GM18520 (cell line): ENCODE measurements around the gene CEBPA.
"Not testable (repeated sequence)": the region's sequence is repeated elsewhere in the genome, so short reads cannot be mapped to it uniquely, and the experiment has no call there.

Source experiments
- ATAC-seq: cut with Tn5 transposase; IDR thresholded peaks from one replicate; pipeline ENCODE4 v1.9.1; 2021; ENCODE audit not compliant: unreplicated experiment

Gene CEBPA

DNA sequence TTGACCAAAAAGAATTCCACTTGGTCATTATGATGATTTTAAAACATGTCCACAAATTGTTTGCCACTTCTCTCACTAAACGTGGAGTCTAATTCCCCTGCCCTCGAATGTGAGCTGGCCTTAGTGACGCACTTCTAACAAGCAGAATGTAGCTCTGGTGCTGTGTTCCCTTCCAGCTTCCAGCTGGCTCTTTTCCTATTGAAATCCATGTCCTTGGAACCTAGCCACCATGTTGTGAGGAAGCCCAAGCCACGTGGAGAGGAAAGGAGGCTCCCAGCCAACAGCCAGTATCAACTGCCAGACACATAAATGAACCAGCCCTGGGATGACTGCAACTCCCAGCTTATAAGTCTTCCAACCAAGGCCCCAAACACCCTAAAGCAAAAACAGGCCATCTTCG is 23.6 kb upstream of the CEBPA start:
- no peak for ATAC-seq

DNA sequence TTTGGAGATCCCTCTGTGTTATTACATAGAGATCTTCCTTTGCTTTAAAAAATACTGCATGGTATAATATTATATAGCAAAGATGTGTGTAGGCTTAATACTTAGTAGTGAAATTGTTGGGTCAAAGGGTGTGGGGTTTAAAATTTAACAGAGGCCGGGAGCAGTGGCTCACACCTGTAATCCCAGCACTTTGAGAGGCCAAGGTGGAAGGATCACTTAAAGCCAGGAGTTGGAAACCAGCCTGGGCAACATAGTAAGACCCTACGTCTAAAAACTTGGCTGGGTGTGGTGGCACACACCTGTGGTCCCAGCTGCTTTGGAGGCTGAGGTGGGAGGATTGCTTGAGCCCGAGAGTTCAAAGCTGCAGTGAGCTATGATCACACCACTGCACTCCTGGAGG is 22.3 kb upstream of the CEBPA start:
- ATAC-seq: no peak

DNA sequence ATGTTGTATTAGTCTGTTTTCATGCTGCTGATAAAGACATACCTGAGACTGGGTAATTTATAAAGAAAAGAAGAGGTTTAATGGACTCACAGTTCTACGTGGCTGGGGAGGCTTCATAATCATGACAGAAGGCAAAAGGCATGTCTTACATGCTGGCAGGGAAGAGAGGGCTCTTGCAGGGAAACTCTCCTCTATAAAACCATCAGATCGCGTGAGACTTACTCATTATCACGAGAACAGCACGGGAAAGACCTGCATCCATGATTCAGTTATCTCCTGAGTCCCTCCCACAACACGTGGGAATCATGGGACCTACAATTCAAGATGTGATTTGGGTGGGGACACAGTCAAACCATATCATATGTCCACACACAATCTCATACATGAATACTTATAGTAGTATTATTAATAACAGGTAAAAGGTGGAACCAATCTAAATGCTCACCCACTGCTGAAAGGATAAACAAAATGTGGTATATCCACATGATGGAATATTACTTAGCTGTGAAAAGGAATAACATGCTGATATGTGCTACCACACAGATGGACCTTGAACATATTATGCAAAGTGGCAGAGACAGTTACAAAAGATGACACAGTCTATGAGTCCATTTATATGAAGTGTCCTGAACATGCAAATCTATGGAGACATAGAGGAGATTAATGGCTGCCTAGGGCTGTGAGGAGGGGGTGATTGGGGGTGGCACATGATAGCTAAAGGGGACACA is 20.9 kb upstream of the CEBPA start:
- ATAC-seq: no peak

- ATAC-seq: no peak
Observed at GRCh38 chr19:33320636-33321035, 18.3 kb upstream of the CEBPA start.

DNA sequence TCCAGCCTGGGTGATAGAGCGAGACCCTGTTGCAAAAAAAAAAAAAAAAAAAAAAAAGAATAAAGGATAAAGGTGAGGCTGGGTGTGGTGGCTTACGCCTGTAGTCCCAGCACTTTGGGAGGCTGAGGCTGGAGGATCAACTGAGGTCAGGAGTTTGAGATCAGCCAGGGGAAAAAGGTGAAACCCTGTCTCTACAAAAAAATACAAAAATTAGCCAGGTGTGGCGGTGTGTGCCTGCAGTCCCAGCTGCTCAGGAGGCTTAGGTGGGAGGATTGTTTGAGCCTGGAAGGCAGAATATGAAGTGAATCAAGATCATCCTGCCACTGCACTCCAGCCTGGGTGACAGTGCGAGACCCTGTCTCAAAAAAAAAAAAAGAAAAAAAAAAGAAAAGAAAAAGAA is 15.7 kb upstream of the CEBPA start:
- ATAC-seq: not testable (repeated sequence)

GRCh38 chr19:33317517-33317916 is 15.2 kb upstream of the CEBPA start:
- no peak for ATAC-seq

- no peak for ATAC-seq
Observed at GRCh38 chr19:33316541-33317264, 14.4 kb upstream of the CEBPA start.

- not testable (repeated sequence) for ATAC-seq
Observed at GRCh38 chr19:33312808-33313207, 10.5 kb upstream of the CEBPA start.

GRCh38 chr19:33312065-33312464 is 9.7 kb upstream of the CEBPA start:
- no peak for ATAC-seq

DNA sequence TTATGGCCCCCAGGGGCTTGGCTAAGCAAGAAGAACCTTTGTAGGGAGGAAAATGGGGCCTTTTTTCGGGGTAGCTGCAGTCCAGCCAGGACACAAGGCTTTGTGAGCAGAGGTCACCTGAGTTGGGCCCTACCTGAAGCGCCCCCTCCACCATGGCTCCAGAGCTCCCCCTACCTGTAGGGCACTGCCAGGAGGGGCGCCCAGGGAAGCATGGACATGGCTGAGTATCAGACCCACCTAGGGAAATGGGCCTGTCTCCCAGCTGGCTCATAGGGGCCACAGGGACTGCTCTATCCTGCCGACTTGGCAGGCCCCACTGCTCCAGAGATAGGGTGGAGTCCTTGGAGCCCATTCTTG is 9.0 kb upstream of the CEBPA start:
- no peak for ATAC-seq

GRCh38 chr19:33310606-33311325 is 8.4 kb upstream of the CEBPA start:
- ATAC-seq: no peak

- ATAC-seq: no peak
Observed at GRCh38 chr19:33309826-33310225, 7.5 kb upstream of the CEBPA start.

DNA sequence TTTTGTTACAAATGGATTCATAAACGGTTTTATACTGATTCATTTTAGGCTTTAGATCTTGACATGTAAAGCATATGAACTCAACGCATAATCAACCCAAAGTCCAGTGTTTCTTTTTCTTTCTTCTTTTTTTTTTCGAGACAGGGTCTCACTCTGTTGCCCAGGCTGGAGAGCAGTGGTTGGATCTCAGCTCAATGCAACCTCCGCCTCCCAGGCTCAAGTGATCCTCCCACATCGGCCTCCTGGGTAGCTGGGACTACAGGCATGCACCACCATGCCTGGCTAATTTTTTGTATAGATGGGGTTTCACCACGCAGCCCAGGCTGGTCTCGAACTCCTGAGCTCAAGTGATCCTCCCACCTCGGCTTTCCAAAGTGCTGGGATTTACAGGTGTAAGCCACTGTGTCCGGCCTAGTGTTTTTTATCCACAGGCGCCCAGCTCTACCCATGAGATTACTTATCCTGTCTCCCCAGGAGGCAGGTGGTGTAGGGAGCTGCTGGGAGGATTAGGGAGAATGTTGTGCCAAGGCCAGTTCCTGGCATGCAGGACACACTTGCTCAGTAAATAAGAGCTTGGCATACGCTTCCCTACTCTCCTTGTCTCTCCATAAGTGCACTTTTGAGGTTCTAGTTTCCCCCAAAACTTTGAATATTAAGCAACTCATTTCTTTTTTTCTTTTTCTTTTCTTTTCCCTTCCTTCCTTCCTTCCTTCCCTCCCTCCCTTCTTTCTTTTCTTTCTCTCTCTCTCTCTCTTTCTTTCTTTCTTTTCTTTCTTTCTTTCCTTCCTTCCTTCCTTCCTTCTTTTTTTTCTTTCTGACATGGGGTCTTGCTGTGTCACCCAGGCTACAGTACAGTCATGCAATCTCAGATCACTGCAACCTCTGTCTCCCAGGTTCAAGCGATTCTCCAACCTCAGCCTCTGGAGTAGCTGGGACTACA is 4.8 kb upstream of the CEBPA start:
- no peak for ATAC-seq

DNA sequence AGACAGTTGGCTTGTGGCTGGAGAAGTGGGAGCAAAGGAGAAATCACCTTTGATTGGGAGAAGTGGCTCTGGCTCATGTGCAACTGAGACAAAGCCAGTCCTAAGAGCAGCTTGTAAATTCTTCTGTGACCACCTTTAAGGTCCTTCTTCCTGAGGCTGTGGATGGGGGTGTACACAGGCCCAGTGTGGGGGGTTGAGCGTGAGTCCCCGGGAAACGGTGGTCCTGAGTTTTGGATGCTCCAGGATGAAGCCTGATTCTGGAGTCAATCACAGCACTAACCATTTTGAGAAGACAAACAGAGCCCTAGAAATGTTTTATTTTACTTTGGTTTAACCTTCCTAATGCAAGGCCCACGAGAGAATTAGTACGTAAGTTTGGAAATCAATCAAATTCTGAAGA is 3.9 kb upstream of the CEBPA start:
- ATAC-seq: no peak

- no peak for ATAC-seq
Observed at GRCh38 chr19:33304760-33305647, 2.7 kb upstream of the CEBPA start.

GRCh38 chr19:33304371-33304759 is 2.0 kb upstream of the CEBPA start:
- ATAC-seq: no peak

DNA sequence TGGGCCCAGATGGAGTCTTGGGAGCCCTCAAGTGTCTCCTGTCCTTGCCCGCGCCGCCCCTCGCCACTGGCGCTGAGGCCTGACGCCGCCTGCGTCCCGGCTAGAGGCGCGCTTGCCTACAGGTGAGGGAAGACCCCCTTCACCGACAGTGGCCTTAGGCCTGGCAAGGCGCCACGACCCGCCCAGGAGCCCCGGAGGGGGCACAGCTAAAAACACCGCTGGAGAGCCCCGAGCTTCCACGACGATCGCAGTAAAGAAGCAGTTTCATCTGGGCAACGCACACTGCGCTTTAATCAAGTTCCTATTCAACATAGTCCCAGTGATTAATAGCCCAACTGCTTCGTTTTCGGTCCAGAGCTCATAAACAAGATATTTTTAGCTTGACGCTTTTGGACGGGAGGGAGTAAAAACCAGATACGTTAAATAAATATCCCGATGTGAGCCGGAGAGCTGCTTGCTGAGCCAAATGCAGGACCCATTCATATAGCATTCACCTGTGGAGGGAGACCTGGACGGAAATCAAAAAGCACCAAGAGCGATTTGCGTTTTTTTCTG is 1.5 kb upstream of the CEBPA start:
- ATAC-seq: no peak

DNA sequence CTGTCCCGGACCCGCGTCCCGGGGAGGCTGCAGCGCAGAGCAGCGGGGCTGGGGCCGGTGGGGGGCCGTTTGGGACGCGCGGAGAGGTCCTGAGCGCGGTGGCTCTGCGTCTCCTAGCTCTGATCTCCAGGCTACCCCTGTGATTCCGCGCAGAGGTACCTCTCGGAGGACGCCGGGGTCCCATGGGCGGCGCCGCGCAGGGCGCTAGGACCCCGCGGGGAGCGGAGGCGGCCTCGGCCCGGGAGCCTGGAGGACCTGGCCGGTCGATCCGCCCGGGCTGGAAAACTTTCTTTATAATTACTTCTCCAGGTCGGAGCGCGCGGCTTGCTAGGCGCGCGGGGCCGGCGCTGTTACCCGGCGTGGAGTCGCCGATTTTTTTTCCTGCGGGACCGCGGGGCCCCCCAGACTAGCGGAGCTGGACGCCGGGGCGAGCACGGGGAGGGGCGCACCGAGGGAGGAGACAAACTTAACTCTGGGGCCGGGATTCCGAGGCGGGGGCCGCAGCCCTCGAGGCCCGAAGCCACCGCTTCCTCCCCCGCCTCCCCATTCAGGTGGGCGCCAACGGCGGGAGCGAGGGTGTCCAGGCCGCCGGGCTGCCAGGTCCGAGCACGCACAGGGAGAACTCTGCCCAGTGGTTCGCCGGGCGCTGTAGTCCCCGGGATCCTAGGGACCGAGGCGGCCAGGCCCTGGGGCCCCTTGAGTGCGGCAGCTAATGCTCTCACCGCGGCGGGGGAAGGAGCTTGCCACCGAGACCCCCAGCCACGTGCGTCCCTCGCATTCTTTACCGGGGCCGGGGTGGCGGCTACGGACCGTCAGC is 848 bp upstream of the CEBPA start:
- ATAC-seq: no peak

DNA sequence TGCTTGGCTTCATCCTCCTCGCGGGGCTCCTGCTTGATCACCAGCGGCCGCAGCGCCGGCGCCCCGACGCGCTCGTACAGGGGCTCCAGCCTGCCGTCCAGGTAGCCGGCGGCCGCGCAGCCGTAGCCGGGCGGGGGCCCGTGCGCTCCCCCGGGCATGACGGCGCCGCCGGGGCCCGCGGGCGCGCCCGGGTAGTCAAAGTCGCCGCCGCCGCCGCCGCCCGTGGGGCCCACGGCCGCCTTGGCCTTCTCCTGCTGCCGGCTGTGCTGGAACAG is 497 bp downstream of the CEBPA start:
- ATAC-seq: no peak
